ENCODE measurements around the gene PISD.
"Not testable (repeated sequence)": the region's sequence is repeated elsewhere in the genome, so short reads cannot be mapped to it uniquely, and the experiment has no call there.

The PISD gene

GRCh38 chr22:31607696-31608095, 54.3 kb downstream of the PISD start:
- DNase-seq (ENCODE audit: low read depth): no peak

- no peak for DNase-seq (ENCODE audit: low read depth)
Observed at GRCh38 chr22:31605851-31606585, 56.0 kb downstream of the PISD start.

- DNase-seq (ENCODE audit: low read depth): no peak
Observed at GRCh38 chr22:31604746-31605705, 57.0 kb downstream of the PISD start.

DNA sequence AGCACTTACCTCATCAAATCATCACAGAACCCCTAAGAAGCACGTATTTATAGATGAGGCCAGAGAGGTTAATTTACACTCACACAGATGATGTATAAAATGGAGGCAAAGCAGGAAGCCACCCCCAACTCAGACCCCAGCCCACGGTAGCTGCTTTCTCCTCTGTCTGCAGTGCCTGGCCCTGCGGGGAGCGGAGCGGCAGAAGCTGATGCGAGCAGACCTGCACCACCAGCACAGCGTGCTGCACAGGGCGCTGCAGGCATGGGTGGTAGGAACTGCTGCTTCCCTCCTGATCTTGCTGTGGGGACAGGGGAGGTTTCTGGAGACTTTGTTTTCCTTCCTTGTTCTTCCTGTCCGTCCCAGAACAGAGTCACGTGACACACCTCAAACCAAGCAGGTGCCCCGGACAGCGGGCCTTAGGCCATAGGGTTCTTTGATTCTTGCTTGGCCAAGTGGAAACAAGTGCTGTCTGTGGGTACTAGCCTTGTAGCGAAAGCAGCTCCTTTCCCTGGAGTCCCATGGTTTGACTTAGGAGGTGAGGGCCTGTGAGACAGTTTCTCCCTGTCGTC, 57.8 kb downstream of the PISD start:
- no peak for DNase-seq (ENCODE audit: low read depth)

DNA sequence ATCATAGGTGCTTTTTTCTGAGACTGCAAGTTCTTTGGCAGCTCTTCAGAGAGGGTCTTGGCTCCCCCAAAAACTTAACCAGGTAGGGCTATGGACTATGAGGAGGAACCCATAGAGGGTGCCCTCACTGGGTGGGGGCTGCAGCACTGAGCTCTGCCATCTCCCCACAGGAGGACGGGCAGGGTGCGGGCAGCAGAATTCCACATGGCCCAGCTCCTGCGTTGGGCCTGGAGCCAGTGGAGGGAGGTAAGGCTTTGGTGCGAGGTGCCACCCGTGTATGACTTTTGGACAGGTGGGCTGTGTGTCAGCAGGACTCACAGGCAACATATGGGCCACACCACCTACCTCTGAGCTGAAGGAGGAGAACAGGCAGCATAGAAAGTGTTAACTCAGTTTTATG, 58.4 kb downstream of the PISD start:
- DNase-seq (ENCODE audit: low read depth): no peak

GRCh38 chr22:31603081-31603525, 58.9 kb downstream of the PISD start:
- no peak for DNase-seq (ENCODE audit: low read depth)

- DNase-seq (ENCODE audit: low read depth): no peak
Observed at GRCh38 chr22:31602259-31602952, 59.6 kb downstream of the PISD start.

DNA sequence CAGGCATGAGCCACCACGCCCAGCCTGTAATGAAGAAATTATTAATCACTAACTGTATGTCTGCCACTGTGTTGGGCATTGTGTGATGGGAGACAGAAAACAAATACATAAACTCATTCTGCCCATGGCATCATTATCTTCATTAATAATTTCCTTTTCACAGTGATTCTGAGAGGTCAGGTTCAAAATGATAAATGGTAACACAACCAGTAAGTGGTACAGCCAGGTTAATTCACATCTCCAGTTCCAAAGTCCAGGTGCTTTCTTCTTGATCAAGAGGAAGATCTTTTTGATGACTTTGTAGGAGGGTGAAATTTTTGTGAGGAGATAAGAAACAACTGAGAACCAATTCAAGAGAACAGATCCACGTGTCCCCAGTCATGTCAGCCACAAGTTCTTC, 66.7 kb downstream of the PISD start:
- DNase-seq (ENCODE audit: low read depth): no peak

GRCh38 chr22:31590161-31590560, 71.9 kb downstream of the PISD start:
- not testable (repeated sequence) for DNase-seq (ENCODE audit: low read depth)

DNA sequence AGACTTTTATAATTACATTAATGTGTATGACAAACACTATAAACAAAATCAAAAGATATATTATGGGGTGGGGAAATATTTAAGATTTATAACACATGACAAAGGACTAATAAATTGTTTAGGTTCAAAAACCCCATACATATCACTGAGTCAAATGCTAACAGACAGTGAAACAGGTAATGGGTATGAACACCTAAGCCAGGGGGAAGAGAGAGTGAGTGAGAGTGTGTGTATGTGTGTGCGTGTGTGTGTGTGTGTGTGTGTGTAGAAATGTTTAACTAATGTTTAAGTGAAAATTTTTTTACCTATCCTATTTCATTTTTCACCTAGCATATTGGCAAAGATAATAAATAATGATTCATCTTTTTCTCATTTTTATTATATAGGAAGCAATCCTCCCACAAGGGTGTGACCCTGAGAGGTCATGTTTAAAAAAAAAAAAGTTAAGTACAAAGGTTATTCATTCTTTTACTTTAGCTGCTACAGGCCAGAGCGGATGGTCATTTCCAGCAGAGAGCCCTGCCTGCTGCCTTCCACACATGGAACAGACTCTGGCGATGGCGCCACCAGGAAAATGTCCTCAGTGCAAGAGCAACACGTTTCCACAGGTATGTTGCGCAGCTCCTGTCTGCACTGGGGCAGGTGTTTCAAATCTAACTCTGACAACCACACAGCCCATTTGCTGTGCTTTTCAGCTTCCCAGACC, 72.9 kb downstream of the PISD start:
- no peak for DNase-seq (ENCODE audit: low read depth)

DNA sequence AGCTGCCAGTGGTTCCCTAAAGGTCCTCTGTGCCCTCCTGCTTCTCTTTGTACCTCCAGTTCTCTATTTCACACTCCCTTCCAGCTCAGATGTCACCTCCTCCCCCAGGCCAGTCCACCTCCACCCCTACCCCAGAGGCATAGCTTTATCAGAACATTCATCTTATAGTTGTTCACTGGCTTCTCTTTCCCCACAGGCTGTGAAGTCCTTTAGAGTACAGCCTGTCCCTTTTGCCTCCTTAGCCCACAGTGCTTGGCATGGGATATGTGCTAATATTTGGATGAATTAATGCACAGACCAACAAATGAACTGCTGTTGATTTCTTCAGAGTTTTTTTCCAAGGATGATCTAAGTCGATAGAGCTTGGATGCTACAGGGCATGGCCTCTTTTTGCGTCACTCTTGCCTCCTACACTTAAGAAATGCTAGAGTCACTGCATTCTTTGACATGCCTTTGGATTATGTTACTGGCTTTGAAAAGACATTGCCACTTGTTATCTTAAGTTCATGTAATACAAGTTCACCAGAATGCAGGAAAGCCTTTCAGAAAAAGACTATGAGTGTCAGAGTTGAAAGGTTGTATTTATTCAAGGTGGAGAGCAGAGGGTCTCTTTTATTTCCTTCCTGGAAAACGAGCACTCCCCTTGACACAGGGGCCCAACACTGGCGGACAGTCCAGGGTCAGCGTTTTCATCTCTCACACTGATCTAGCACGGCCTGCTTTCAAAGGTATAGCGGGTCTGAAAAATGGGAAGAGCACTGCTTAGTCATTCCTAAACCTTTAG, 75.7 kb downstream of the PISD start:
- no peak for DNase-seq (ENCODE audit: low read depth)

DNA sequence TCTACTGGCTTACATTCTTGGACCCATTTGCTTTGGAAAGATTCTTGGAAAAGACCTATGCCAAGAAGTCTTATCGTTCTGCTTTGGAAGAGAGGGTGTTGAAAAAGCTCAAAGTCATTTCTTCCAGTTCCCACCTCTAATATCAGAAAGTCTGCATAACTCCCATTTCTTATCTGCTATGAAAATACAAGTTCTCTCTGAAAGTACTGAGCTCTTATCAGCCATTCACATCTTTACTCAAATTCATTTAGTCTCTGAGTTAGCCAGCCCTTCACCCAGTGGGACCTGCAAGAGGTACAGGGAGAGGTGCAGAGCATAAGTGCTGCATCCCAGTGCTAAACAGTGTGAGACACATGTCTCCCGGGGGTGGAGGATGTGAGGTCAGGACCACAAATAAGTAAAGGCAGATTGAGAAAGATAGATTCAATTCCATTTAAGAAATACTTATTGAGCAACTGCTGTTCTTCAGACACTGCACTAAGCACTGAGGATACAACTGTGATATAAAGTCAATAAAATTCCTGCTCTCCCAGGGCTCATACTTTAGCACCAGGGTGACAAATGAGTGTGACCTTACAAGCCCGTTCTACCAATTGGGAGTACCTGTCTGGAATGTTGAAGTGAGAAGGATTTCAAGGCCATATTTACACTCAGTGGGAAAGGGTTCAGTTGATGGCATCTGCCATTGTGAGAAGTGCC, 76.7 kb downstream of the PISD start:
- no peak for DNase-seq (ENCODE audit: low read depth)

GRCh38 chr22:31584804-31585160, 77.2 kb downstream of the PISD start:
- no peak for DNase-seq (ENCODE audit: low read depth)

DNA sequence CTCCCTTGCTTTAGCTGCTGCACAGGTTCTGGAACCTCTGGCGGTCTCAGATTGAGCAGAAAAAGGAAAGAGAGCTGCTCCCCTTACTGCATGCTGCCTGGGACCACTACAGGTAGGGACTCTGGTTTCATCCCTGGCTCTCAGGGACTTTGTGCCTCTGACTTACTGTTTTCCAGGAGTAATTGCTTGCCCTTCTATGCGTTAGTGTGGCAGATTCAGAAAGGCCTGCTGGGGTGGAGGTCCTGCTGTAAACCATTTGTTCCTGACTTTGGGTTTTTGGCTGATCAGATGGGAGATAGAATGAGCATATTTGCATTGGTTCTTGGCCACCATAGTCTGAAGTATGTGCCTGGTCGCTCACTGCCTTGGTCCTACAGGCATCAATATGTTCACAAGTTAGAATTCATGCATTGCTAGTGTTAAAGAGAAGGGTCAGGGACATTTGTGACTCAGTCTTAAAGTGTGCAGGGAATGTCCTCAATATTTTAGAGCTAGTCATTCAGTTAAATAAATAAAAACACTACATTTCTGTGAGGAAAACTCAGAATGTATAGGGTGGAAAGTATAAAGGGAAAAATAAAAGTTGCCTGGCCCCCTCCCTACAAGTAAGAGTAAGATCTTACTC, 78.0 kb downstream of the PISD start:
- no peak for DNase-seq (ENCODE audit: low read depth)

- DNase-seq (ENCODE audit: low read depth): no peak
Observed at GRCh38 chr22:31579835-31580242, 82.2 kb downstream of the PISD start.

GRCh38 chr22:31578171-31578570, 83.8 kb downstream of the PISD start:
- DNase-seq (ENCODE audit: low read depth): no peak

GRCh38 chr22:31577711-31578110, 84.3 kb downstream of the PISD start:
- DNase-seq (ENCODE audit: low read depth): no peak

DNA sequence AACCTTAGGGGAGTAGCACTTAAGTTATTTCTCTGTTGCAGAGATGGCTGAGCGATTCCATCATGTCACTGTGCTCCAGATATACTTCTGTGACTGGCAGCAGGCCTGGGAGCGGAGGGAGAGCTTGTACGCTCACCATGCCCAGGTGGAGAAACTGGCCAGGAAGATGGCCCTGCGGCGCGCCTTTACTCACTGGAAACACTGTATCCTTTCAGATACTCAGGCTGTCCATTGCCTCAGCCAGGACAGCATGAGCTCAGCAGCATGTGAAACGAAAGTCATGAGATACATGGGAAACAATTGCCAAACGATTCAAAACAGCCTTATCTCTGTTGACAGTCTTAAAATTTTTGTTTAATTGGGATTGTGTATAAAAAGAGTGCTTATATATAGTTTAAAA, 86.8 kb downstream of the PISD start:
- DNase-seq (ENCODE audit: low read depth): no peak

DNA sequence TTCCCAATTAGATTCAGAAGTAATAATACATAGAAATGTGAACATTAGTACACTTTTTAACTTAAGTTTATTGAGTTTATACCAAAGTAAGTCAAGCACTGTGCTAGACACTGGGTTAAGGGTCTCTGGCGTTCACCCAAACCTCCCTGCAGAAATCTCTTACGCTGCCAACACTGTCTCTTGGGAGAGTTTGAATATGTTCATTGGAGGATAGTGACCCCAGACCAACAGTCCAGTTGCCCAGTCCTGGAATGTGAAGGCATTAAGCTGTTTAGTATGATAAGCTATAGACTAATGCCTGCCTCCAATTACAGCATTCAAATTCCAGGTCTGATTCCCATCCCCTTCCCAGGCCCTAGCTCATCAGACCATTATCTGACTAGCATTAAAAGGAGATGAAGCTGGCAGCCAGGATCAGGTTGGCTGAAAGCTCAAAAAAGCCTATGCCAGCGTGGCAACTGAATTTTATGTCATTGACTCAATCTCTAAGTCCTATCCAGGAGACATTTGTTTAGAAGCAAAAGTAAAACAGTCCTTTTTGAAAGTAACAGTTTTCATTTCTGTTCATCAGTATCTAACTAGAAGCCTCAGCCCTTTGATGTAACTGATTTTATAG, 87.9 kb downstream of the PISD start:
- no peak for DNase-seq (ENCODE audit: low read depth)
